ENCODE results near the gene FBLN2. TPM values are rescaled to one million over a fixed set of nuclear protein-coding genes. Genes with fewer than 3 reads are reported as not detected.

Gene FBLN2
- total and polyA plus RNA-seq, 2 of the 13 experiments (the other 11 are each of a cell fraction or from before 2014, with no cell fraction given): not detected

DNA sequence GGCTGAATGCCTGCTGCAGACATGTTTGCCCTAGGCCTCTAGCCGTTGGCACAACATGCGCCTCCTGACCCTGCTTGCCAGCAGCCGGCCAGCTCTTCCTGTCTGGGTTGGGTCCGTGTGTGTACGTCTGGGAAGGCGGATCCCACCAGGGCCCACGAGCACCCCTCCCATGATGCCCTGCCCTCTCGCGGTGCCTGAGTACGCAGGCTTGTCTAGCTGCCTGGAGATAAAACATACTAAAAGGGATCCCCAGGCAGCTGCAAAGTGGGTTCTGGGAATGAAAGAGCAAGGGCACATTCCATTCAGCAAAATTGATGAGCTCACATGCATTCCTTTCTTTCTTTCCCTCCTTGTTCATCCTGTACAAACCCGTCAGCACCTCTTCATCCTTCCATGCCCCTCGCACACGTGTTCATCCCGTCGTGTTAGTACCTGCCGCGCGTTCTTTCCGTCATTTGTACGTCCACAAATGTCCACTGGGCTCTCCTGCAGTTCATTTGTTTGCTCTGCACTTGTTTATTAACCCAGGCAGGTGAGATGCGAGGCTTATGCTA lies 74.3 kb downstream of the FBLN2 start (continued):
- TF ChIP-seq, protein P1, sequence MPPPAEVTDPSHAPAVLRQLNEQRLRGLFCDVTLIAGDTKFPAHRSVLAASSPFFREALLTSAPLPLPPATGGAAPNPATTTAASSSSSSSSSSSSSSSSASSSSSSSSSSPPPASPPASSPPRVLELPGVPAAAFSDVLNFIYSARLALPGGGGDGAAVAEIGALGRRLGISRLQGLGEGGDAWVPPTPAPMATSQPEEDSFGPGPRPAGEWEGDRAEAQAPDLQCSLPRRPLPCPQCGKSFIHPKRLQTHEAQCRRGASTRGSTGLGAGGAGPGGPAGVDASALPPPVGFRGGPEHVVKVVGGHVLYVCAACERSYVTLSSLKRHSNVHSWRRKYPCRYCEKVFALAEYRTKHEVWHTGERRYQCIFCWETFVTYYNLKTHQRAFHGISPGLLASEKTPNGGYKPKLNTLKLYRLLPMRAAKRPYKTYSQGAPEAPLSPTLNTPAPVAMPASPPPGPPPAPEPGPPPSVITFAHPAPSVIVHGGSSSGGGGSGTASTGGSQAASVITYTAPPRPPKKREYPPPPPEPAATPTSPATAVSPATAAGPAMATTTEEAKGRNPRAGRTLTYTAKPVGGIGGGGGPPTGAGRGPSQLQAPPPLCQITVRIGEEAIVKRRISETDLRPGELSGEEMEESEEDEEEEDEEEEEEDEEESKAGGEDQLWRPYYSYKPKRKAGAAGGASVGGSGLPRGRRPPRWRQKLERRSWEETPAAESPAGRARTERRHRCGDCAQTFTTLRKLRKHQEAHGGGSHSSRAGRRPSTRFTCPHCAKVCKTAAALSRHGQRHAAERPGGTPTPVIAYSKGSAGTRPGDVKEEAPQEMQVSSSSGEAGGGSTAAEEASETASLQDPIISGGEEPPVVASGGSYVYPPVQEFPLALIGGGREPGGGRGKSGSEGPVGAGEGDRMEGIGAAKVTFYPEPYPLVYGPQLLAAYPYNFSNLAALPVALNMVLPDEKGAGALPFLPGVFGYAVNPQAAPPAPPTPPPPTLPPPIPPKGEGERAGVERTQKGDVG (CRISPR knock-in tag; IDR thresholded peaks at IDR 0.05; ENCODE audit: borderline replicate concordance): no peak
- TF ChIP-seq ZNF782 (CRISPR knock-in tag; IDR thresholded peaks at IDR 0.05; ENCODE audit: borderline replicate concordance): no peak
- no peak for TF ChIP-seq SATB2 (CRISPR knock-in tag; IDR thresholded peaks at IDR 0.05)
- TF ChIP-seq ZNF790 (CRISPR knock-in tag; IDR thresholded peaks at IDR 0.05; ENCODE audit: borderline replicate concordance): no peak
- no peak for TF ChIP-seq ZNF891 (CRISPR knock-in tag; IDR thresholded peaks at IDR 0.05)
- TF ChIP-seq ZNF180 (CRISPR knock-in tag; IDR thresholded peaks at IDR 0.05; ENCODE audit: borderline replicate concordance, low read depth): no peak
- no peak for TF ChIP-seq XBP1 (CRISPR knock-in tag; IDR thresholded peaks at IDR 0.05)
- TF ChIP-seq, protein P2, sequence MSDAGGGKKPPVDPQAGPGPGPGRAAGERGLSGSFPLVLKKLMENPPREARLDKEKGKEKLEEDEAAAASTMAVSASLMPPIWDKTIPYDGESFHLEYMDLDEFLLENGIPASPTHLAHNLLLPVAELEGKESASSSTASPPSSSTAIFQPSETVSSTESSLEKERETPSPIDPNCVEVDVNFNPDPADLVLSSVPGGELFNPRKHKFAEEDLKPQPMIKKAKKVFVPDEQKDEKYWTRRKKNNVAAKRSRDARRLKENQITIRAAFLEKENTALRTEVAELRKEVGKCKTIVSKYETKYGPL (CRISPR knock-in tag; IDR thresholded peaks at IDR 0.05): no peak

DNA sequence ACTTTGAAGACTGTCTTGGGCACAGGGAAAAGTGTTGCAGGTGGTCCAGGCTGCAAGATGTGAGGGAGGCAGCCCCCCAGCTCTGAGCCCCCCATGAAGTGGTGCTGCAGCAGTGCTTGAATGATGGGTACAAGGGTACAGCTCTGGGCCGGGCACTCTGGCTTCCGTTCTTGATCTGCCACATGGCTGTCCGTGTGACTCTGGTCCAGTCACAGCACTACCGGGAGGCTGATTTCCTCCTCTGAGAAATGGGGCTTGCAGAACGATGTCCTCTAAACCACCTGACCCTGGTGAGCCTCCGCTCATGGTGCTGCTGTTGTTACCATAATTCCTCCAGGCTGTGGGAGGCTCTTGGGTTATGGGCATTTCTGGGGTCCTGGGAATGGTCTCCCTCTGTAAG lies 75.1 kb downstream of the FBLN2 start:
- POLR2A ChIA-PET: no interaction called here
- WGBS (ENCODE audit: low lambda C conversion rate): 40% methylated on average over 1 of the region's 6 CpGs
- TF ChIP-seq FOXA3 (CRISPR knock-in tag; IDR thresholded peaks at IDR 0.05) (no peak), SUZ12 (IDR thresholded peaks at IDR 0.05; ENCODE audit: low read depth, low read length) (no peak)
- TF ChIP-seq, protein P3, sequence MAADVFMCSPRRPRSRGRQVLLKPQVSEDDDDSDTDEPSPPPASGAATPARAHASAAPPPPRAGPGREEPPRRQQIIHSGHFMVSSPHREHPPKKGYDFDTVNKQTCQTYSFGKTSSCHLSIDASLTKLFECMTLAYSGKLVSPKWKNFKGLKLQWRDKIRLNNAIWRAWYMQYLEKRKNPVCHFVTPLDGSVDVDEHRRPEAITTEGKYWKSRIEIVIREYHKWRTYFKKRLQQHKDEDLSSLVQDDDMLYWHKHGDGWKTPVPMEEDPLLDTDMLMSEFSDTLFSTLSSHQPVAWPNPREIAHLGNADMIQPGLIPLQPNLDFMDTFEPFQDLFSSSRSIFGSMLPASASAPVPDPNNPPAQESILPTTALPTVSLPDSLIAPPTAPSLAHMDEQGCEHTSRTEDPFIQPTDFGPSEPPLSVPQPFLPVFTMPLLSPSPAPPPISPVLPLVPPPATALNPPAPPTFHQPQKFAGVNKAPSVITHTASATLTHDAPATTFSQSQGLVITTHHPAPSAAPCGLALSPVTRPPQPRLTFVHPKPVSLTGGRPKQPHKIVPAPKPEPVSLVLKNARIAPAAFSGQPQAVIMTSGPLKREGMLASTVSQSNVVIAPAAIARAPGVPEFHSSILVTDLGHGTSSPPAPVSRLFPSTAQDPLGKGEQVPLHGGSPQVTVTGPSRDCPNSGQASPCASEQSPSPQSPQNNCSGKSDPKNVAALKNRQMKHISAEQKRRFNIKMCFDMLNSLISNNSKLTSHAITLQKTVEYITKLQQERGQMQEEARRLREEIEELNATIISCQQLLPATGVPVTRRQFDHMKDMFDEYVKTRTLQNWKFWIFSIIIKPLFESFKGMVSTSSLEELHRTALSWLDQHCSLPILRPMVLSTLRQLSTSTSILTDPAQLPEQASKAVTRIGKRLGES (CRISPR knock-in tag; IDR thresholded peaks at IDR 0.05; ENCODE audit: borderline replicate concordance): no peak
- TF ChIP-seq, protein P4, sequence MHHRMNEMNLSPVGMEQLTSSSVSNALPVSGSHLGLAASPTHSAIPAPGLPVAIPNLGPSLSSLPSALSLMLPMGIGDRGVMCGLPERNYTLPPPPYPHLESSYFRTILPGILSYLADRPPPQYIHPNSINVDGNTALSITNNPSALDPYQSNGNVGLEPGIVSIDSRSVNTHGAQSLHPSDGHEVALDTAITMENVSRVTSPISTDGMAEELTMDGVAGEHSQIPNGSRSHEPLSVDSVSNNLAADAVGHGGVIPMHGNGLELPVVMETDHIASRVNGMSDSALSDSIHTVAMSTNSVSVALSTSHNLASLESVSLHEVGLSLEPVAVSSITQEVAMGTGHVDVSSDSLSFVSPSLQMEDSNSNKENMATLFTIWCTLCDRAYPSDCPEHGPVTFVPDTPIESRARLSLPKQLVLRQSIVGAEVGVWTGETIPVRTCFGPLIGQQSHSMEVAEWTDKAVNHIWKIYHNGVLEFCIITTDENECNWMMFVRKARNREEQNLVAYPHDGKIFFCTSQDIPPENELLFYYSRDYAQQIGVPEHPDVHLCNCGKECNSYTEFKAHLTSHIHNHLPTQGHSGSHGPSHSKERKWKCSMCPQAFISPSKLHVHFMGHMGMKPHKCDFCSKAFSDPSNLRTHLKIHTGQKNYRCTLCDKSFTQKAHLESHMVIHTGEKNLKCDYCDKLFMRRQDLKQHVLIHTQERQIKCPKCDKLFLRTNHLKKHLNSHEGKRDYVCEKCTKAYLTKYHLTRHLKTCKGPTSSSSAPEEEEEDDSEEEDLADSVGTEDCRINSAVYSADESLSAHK (CRISPR knock-in tag; IDR thresholded peaks at IDR 0.05; ENCODE audit: borderline replicate concordance): no peak
- TF ChIP-seq, protein P5, sequence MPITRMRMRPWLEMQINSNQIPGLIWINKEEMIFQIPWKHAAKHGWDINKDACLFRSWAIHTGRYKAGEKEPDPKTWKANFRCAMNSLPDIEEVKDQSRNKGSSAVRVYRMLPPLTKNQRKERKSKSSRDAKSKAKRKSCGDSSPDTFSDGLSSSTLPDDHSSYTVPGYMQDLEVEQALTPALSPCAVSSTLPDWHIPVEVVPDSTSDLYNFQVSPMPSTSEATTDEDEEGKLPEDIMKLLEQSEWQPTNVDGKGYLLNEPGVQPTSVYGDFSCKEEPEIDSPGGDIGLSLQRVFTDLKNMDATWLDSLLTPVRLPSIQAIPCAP (CRISPR knock-in tag; IDR thresholded peaks at IDR 0.05; ENCODE audit: low read depth): no peak

More for the DNA sequence above, 75.1 kb downstream of the FBLN2 start:
- in situ Hi-C loops (cut with HindIII; ENCODE audit: extremely low pct_ligation_motif_present, low pct_unique_long_range_greater_than_20kb): no loop called here
- H2AFZ ChIP-seq (ENCODE audit: low read length): no peak overlapping the region
- 0 out of 2 replicates have a peak, but pooled peaks cover 2% of the 10 kb centered on the region for H4K20me1 ChIP-seq (ENCODE audit: insufficient read depth, low read length)
- no peaks in the 10 kb centered on the region for H3K9me3 ChIP-seq (ENCODE audit: low read length)
- H3K27ac ChIP-seq (ENCODE audit: extremely low read length, insufficient read depth, low read length): no peak overlapping the region
- no TSS peak for BruUV-seq (replicated peaks)
- no peaks in the 10 kb centered on the region for H3K79me2 ChIP-seq (ENCODE audit: insufficient read depth, low read length)
- intact Hi-C loops (cut with micrococcal nuclease; ENCODE audit: unreplicated experiment): no loop called here
- no peak for DNase-seq (ENCODE audit: low spot score)
- CTCF ChIA-PET (ENCODE audit: low intra/inter-chr PET ratio, low total read pairs): no interaction called here
- no peaks in the 10 kb centered on the region for H3K36me3 ChIP-seq (replicated peaks in 1 of 2; ENCODE audit: control insufficient read depth in 1 of 2, insufficient read depth in 2 of 2, low read length in 2 of 2)
- no peak for ATAC-seq
- peaks cover 10% of the 10 kb centered on the region for H3K4me1 ChIP-seq (ENCODE audit: insufficient read depth, low read length)
- H3K27me3 ChIP-seq (ENCODE audit: control insufficient read depth in 1 of 2, insufficient read depth in 2 of 2, low read length in 2 of 2): peaks cover 8 to 49% of the 10 kb centered on the region in 2 experiments; a peak in 3 of 5 replicates
- H3K9ac ChIP-seq (ENCODE audit: insufficient read depth, low read depth, low read length): no peak overlapping the region
- H3K4me2 ChIP-seq (ENCODE audit: low read depth, low read length): no peak overlapping the region
- FAIRE-seq: no peak
- no peak overlapping the region for H3K4me3 ChIP-seq (replicated peaks in 1 of 3; ENCODE audit: insufficient read depth in 1 of 3, low read depth in 2 of 3, low read length in 3 of 3)

Measured in HepG2 (cell line).